Measurements from ENCODE around the gene AGTRAP.

The AGTRAP gene

DNA sequence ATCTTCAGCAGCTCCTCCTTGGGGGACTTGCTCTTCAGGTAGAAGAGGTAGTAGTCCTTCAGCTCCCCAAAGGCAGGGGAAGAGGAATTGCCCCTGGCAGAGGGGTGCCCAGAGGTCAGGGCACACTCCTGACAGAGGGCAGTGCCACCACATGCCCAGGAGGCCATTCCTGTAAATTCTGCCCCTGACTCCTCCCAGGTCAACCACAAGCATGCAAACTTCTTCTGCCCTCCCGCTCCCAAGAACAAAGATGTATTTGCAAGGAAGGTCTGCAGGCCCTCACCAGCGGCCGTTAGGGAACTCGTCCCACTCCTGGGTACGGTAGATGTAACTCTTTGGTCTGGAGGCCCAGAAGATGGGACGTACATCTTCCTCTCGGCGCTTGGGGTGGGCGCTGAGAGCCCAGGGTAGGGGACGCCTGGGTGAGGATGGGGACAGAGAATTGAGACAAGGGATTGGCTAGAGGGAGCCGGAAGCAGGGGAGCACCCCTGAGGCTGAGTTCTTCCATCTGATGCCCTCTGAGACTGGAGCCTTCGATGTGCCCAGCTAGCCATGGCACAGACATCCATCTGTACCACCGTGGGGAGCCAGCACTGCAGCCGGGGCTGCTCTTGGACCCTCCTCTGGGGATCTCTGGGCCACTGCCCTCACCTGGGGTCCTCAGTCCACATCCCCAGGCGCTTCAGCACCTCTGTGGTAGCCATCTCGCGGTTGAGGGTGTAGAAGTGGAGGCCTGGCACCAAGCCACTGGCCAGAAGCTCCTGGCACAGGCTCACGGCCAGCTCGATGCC lies 58.7 kb downstream of the AGTRAP start:
- no peaks in the 10 kb centered on the region for H3K4me1 ChIP-seq (ENCODE audit: insufficient read depth, low read length)
- H3K27me3 ChIP-seq (ENCODE audit: insufficient read depth, low read length, poor library complexity), result no peaks in the 10 kb centered on the region
- H3K4me2 ChIP-seq (ENCODE audit: insufficient read depth, low read length), result no peak overlapping the region
- H3K27ac ChIP-seq (ENCODE audit: low read length), result no peak overlapping the region
- H2AFZ ChIP-seq (ENCODE audit: low read depth, low read length), result no peak overlapping the region
- H3K79me2 ChIP-seq (ENCODE audit: insufficient read depth, low read length), result no peaks in the 10 kb centered on the region
- no peak for TF ChIP-seq EZH2 (IDR thresholded peaks at IDR 0.05; ENCODE audit: borderline replicate concordance, low read depth, low read length, severe bottlenecking)
- no peak overlapping the region for H3K9ac ChIP-seq (ENCODE audit: low read depth, low read length)
- DNase-seq (no peak), ATAC-seq (ENCODE audit: insufficient read depth, low read depth) (no peak)
- no peaks in the 10 kb centered on the region for H4K20me1 ChIP-seq (ENCODE audit: insufficient read depth, low read length)
- no peaks in the 10 kb centered on the region for H3K9me3 ChIP-seq (ENCODE audit: insufficient read depth, low read length, severe bottlenecking)
- H3K36me3 ChIP-seq (ENCODE audit: insufficient read depth, low read length), result peaks cover 23% of the 10 kb centered on the region
- H3K4me3 ChIP-seq (ENCODE audit: low read depth in 1 of 2, low read length in 2 of 2), result no peak overlapping the region

- H3K36me3 ChIP-seq (ENCODE audit: insufficient read depth, low read length), result peaks cover 29% of the 10 kb centered on the region
- ATAC-seq (ENCODE audit: insufficient read depth, low read depth), result no peak
These were observed 59.4 kb downstream of the AGTRAP start for GRCh38 chr1:11795238-11795890.

DNA sequence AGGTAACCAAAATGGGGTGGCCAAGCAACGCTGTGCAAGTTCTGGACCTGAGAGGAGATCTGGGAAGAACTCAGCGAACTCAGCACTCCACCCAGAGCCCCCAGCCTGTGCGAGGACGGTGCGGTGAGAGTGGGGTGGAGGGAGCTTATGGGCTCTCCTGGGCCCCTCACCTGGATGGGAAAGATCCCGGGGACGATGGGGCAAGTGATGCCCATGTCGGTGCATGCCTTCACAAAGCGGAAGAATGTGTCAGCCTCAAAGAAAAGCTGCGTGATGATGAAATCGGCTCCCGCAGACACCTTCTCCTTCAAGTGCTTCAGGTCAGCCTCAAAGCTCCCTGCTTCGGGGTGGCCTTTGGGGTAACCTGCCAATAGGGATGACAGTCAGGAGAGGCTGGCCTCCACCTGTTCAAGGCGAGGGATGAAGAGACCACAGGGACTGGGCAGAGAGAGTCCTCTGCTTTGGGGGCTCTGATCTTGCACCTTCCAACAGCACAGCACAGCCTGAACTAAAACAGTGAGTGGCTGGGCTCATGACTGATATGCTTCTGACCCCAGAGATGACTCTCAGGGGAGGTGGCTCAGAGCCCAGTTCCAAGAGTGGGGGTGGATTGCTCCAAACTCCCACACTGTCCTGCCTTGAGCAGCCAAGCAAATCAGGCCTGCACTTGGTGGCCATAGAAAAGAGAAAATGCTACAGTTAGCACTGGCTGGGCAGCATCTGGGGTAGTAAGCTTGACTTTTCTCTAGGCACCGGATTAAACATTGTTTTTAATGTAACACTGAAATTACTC lies 60.3 kb downstream of the AGTRAP start:
- Histone ChIP-seq H3K36me3 (ENCODE audit: insufficient read depth, low read length) (peaks cover 34% of the 10 kb centered on the region), H4K20me1 (ENCODE audit: insufficient read depth, low read length) (no peaks in the 10 kb centered on the region), H3K27me3 (ENCODE audit: insufficient read depth, low read length, poor library complexity) (no peaks in the 10 kb centered on the region), H3K4me2 (ENCODE audit: insufficient read depth, low read length) (no peak overlapping the region), H3K79me2 (ENCODE audit: insufficient read depth, low read length) (no peaks in the 10 kb centered on the region), H2AFZ (ENCODE audit: low read depth, low read length) (no peak overlapping the region), H3K27ac (ENCODE audit: low read length) (no peak overlapping the region), H3K9me3 (ENCODE audit: insufficient read depth, low read length, severe bottlenecking) (no peaks in the 10 kb centered on the region), H3K9ac (ENCODE audit: low read depth, low read length) (no peak overlapping the region), H3K4me1 (ENCODE audit: insufficient read depth, low read length) (no peaks in the 10 kb centered on the region), H3K4me3 (ENCODE audit: low read depth in 1 of 2, low read length in 2 of 2) (no peak overlapping the region)
- no peak for DNase-seq
- TF ChIP-seq, protein P1, sequence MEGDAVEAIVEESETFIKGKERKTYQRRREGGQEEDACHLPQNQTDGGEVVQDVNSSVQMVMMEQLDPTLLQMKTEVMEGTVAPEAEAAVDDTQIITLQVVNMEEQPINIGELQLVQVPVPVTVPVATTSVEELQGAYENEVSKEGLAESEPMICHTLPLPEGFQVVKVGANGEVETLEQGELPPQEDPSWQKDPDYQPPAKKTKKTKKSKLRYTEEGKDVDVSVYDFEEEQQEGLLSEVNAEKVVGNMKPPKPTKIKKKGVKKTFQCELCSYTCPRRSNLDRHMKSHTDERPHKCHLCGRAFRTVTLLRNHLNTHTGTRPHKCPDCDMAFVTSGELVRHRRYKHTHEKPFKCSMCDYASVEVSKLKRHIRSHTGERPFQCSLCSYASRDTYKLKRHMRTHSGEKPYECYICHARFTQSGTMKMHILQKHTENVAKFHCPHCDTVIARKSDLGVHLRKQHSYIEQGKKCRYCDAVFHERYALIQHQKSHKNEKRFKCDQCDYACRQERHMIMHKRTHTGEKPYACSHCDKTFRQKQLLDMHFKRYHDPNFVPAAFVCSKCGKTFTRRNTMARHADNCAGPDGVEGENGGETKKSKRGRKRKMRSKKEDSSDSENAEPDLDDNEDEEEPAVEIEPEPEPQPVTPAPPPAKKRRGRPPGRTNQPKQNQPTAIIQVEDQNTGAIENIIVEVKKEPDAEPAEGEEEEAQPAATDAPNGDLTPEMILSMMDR (IDR thresholded peaks at IDR 0.05; ENCODE audit: borderline replicate concordance, extremely low read depth, low read length, poor library complexity, severe bottlenecking), result no peak
- no peak for TF ChIP-seq EZH2 (IDR thresholded peaks at IDR 0.05; ENCODE audit: borderline replicate concordance, low read depth, low read length, severe bottlenecking)
- no peak for ATAC-seq (ENCODE audit: insufficient read depth, low read depth)

More at GRCh38 chr1:11795238-11795890, 59.4 kb downstream of the AGTRAP start:
- no peaks in the 10 kb centered on the region for H4K20me1 ChIP-seq (ENCODE audit: insufficient read depth, low read length)
- no peak overlapping the region for H3K9ac ChIP-seq (ENCODE audit: low read depth, low read length)
- no peak overlapping the region for H3K4me2 ChIP-seq (ENCODE audit: insufficient read depth, low read length)
- TF ChIP-seq, protein P1 (IDR thresholded peaks at IDR 0.05; ENCODE audit: borderline replicate concordance, extremely low read depth, low read length, poor library complexity, severe bottlenecking), result no peak
- TF ChIP-seq EZH2 (IDR thresholded peaks at IDR 0.05; ENCODE audit: borderline replicate concordance, low read depth, low read length, severe bottlenecking), result no peak
- no peaks in the 10 kb centered on the region for H3K9me3 ChIP-seq (ENCODE audit: insufficient read depth, low read length, severe bottlenecking)
- no peak overlapping the region for H2AFZ ChIP-seq (ENCODE audit: low read depth, low read length)
- no peaks in the 10 kb centered on the region for H3K79me2 ChIP-seq (ENCODE audit: insufficient read depth, low read length)
- DNase-seq, result no peak
- no peaks in the 10 kb centered on the region for H3K4me1 ChIP-seq (ENCODE audit: insufficient read depth, low read length)
- H3K4me3 ChIP-seq (ENCODE audit: low read depth in 1 of 2, low read length in 2 of 2), result no peak overlapping the region
- H3K27ac ChIP-seq (ENCODE audit: low read length), result no peak overlapping the region
- no peaks in the 10 kb centered on the region for H3K27me3 ChIP-seq (ENCODE audit: insufficient read depth, low read length, poor library complexity)

Measured in DND-41 (cell line).